GM19463 (cell line): Measurements from ENCODE around the gene GIN1.
"Not testable (repeated sequence)": the region's sequence is repeated elsewhere in the genome, so short reads cannot be mapped to it uniquely, and the experiment has no call there.

Experiments used
- ATAC-seq: cut with Tn5 transposase; IDR thresholded peaks from one replicate; pipeline ENCODE4 v1.9.1; 2021; ENCODE audit warnings: mild to moderate bottlenecking, moderate library complexity; ENCODE audit not compliant: unreplicated experiment

GIN1 gene

GRCh38 chr5:103110403-103110802, 9.5 kb downstream of the GIN1 start:
- no peak for ATAC-seq

GRCh38 chr5:103109277-103109676, 10.7 kb downstream of the GIN1 start:
- ATAC-seq, result no peak

DNA sequence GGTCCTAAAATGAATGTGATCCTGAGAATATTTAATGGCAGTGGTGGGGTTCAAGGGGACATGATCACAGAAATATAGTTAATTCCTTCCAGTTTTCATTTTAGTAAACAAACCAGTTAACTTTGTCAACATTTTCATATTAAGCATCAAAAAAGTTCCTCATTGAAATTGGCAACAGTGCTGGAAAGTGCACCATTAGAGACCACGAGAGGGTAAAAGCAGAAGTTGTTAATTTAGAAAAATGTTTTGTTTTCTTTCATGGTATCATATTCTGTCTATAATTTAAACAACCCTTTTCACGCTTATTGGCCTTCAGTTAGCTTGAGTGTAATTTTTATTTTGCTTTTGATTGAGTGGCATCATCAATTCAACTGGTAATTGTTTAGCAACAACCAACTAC, 11.9 kb downstream of the GIN1 start:
- no peak for ATAC-seq

- no peak for ATAC-seq
These were observed 17.7 kb downstream of the GIN1 start for GRCh38 chr5:103102234-103102633.

DNA sequence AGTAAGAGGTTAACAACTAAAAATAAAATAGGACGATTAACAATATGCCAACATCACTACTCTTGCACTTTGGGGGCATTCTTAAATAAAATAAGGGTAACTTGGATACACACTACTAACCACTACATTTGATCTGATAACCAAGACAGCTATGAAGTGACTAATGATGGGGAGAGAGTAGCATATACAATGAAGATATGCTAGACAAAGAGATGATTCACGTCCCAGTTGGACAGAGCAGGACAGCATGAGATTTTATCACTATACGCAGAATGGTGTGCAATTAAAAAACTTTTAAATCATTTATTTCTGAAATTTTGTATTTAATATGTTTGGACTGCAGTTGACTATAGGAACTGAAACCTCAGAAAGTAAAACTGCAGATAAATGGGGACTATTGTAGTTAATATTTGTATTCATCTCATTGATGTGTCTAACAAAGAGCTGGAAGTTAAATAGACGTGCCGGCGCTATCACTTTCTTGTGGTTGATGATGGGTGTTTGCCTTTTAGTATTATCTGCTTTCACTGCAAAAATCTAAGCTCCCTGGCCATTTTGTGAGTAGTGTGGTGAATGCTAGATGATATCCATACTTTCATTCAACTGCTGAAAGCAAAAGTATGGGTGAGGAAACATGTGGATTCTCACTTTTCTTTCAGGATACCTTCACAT, 18.7 kb downstream of the GIN1 start:
- no peak for ATAC-seq

GRCh38 chr5:103098993-103099392, 20.9 kb downstream of the GIN1 start:
- no peak for ATAC-seq

- ATAC-seq, result no peak
These were observed 25.2 kb downstream of the GIN1 start for GRCh38 chr5:103094737-103095136.

DNA sequence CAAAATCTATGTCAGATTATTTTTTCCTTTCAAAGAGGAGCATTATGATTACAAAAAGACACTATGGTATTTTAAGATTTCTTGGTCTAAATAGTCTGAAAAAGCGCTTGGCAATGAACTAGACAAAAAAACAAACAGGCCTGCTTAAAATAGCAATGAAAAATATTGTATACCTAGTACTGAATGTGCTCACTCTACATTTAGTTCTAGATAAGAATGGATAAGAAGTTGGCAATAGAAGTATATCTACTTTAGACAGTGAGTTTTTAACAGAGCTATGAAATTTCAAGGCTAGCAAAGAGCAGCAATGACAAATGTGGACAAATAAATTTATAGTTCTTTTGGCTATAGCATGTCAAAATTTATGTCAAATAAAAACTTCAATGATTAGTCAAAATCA, 26.2 kb downstream of the GIN1 start:
- no peak for ATAC-seq

DNA sequence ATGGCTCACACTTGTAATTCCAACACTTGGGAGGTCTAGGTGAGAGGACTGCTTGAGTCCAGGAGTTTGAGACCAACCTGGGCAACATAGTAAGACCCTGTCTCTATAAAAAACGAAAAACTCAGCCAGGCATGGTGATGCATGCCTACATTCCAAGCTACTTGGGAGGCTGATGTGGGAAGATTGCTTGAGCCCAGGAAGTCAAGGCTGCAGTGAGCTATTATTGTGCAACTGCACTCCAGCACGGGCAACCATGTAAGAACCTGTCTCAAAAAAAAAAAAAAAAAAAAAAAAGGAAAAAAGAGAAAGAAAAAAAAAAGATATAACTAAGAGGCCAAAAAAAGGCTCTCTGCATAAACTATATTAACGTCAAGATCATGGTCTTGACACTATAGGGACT, 27.3 kb downstream of the GIN1 start:
- ATAC-seq, result no peak

- ATAC-seq, result no peak
These were observed 29.1 kb downstream of the GIN1 start for GRCh38 chr5:103090791-103091190.

- no peak for ATAC-seq
These were observed 30.7 kb downstream of the GIN1 start for GRCh38 chr5:103089272-103089671.

- no peak for ATAC-seq
These were observed 33.4 kb downstream of the GIN1 start for GRCh38 chr5:103086547-103086946.

DNA sequence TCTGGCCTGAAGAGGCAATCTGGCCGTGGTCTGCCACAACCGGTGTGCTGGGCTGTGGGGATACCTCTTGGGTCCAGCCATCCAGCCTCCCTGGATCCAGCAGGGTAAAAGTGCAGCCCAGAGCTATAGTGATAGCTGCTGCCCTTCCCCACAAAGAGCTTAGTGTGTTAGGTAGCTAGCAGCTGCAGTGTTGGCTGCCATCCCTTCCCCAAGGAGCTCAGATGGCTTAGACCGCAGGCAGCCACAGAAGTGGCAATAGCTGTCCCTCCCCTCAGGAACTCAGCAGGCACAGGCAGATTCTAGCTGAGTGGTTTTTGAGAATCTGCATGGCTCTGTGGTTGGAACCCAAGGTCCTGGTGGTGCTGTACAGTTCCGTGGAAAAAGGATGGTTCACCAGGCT, 40.1 kb downstream of the GIN1 start:
- ATAC-seq, result no peak

DNA sequence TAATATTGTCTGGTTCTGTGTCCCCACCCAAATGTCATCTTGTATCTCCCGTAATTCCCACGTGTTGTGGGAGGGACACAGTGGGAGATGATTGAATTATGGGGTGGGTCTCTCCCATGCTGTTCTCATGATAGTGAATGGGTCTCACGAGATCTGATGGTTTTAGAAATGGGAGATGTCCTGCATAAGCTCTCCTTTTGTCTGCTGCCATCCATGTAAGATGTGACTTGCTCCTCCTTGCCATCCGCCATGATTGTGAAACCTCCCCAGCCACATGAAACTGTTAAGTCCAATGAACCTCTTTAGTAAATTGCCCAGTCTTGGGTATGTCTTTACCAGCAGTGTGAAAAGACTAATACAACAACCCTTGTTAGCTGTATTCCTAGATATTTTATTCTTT, 44.5 kb downstream of the GIN1 start:
- ATAC-seq, result no peak

- ATAC-seq, result not testable (repeated sequence)
These were observed 46.4 kb downstream of the GIN1 start for GRCh38 chr5:103073500-103073899.

- no peak for ATAC-seq
These were observed 53.6 kb downstream of the GIN1 start for GRCh38 chr5:103066326-103066725.

- ATAC-seq, result no peak
These were observed 59.4 kb downstream of the GIN1 start for GRCh38 chr5:103060424-103060954.

GRCh38 chr5:103059525-103059924, 60.4 kb downstream of the GIN1 start:
- no peak for ATAC-seq

DNA sequence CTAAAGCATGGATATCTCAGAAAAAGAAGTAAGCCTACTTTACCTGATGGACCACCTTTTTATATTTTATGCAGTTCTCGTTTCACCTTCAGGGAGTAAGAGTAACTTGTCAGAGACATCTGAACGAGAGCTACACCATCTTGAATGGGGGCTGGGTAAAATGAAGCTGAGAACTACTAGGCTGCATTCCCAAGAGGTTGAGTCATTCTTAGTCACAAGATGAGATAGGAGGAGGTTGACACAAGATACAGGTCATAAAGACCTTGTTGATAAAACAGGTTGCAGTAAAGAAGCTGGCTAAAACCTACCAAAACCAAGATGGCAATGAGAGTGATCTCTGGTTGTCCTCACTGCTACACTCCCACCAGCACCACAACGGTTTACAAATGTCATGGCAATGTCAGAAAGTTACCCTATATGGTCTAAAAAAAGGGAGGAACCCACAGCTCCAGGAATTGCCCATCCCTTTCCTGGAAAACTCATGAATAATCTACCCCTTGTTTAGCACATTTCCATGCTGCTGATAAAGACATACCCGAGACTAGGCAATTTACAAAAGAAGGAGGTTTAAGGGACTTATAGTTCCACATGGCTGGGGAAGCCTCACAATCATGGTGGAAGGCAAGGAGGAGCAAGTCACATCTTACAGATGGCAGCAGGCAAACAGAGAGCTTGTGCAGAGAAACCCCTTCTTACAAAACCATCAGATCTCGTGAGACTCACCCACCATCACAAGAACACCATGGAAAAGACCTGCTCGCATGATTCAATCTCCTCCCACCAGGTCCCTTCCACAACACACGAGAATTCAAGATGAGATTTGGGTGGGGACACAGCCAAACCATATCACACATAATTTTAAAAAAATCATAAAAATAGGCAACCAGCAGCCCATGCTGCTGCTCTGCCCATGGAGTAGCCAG, 62.5 kb downstream of the GIN1 start:
- no peak for ATAC-seq

- not testable (repeated sequence) for ATAC-seq
These were observed 73.2 kb downstream of the GIN1 start for GRCh38 chr5:103046706-103047105.

DNA sequence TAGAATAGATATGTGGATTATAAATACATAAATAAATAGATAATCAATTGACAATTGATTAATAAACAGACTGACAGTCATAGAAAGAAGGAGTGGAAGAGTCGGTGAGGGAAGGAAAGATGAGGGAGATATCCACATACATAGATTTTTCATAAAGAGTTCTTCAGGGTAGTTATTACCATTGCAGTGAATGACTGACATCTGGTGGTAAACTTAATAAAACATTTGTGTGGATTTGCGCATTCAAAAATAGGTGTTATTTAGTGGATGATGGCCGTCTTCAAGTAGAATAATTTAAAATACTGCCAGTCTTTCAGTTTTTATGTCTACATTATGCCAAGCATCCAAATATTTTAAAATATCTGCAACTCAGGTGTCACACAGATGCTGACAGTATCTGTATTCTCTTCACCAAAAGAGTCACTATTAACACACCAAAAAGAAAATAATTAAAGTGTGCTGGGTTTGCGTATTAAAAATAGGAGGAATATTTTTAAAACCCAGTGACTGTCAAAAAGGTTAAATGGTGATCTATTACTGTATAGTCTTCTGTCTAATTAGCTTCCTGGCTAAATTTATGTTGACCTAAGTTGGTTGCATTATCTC, 78.8 kb downstream of the GIN1 start:
- no peak for ATAC-seq
